ENCODE data around the gene OR51T1.

DNA sequence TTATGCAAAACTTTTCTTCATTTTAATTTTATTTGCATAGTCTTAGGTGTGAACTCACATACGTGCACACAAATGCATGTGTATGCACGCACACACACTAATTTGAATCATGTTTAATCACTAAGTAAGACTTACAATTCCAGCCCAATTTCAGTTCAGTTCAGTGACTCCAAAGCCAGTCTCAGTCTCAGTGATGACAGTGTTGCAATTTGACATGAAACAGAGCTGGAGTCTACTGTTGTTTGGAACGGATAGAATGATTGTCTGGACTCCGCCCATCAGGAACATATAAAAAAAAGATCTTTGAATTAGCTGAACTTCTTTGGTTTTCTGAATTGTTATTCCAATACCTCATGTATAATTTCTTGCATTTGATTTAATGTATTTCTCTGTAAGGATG lies 17.8 kb upstream of the OR51T1 start:
- TF ChIP-seq, protein P1, sequence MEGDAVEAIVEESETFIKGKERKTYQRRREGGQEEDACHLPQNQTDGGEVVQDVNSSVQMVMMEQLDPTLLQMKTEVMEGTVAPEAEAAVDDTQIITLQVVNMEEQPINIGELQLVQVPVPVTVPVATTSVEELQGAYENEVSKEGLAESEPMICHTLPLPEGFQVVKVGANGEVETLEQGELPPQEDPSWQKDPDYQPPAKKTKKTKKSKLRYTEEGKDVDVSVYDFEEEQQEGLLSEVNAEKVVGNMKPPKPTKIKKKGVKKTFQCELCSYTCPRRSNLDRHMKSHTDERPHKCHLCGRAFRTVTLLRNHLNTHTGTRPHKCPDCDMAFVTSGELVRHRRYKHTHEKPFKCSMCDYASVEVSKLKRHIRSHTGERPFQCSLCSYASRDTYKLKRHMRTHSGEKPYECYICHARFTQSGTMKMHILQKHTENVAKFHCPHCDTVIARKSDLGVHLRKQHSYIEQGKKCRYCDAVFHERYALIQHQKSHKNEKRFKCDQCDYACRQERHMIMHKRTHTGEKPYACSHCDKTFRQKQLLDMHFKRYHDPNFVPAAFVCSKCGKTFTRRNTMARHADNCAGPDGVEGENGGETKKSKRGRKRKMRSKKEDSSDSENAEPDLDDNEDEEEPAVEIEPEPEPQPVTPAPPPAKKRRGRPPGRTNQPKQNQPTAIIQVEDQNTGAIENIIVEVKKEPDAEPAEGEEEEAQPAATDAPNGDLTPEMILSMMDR (IDR thresholded peaks at IDR 0.05; ENCODE audit: low read depth, low read length, poor library complexity, severe bottlenecking) = no peak
- no peak for TF ChIP-seq EZH2phosphoT487 (IDR thresholded peaks at IDR 0.05; ENCODE audit: borderline replicate concordance, low read length)
